Activated T-helper 1 cell treated with anti-CD3 and anti-CD28 coated beads, Interleukin-2, amount 50 U/mL, for 16 hours (primary cell): ENCODE results near the gene NR2C2AP.

ENCODE experiments used
- DNase-seq, 2 donors: peaks; one replicate each; pipeline ENCODE4 v3.0.0-alpha.2; 2020; ENCODE audit warnings: low read depth in 1 of 2, low spot score in 1 of 2

Gene NR2C2AP

DNA sequence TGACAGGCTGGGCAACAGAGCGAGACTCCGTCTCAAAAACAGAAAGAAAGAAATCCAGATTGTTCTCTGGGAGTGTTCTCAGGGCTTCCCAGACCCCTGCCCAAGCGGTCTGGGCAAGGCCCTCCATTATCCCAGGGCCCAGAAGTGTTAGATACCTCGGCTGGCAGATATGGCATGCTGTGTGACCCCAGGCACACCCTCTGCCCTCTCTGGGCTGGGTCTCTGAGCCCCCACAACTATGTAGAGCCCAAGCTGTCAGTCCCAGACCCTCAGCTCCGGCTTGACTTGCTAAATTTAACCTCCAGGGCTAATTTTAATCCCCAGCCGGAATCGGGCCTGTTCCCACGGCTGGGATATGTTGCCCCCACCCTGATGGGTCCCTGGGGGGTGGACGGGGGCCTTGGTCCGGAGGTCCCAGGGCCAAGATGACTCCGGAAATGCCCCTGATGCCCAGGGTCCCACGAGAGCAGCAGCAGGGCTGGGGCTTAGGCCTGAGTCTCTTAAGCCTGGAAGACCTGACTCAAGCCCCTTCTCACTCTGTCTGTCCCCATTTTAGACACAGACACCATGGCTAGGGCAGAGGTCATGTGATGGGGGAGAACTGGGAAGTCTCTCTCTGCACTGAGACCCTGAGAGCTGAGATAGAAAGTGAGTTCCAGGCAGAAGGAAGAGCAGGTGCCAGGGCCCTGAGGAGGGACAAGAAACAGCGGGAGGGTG, 50.4 kb downstream of the NR2C2AP start:
- DNase-seq: no peak

DNA sequence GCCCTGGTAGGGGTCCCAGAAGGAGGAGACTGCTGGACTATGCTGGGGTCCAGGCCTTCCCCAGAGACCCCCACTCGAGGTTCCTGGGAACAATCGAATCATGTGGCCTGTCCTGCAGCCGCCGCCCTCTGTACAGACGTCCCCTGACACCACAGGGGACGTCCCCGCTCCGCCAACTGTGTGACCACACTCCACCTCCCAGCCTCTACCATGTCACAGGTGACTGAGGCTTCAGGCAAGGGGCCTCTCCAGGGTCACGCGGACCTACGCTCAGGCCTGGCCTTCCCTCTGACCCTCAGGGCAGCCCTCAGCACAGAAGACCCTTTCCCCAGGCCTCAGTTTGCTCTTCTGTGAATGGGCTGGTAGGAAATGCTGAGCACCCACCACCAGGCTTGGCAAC, 51.8 kb downstream of the NR2C2AP start:
- DNase-seq: no peak
